Kidney (tissue), 14 donors: ENCODE measurements around the gene DNAJC9. TPM values are rescaled to one million over a fixed set of nuclear protein-coding genes. Genes with fewer than 3 reads are reported as not detected.

Experiments used
- DNase-seq, 5 donors: peaks; one replicate each; pipeline ENCODE4 v3.0.0-alpha.2; 2013 to 2020
- FAIRE-seq: peaks from 2 replicates; lab custom pipeline; 2012; peaks lifted over from hg19 to GRCh38; lab: Jason Lieb, UNC
- H3K27ac ChIP-seq, 2 donors: one replicate each; pipeline ENCODE4 v1.7.0; 2013; ENCODE audit warnings: low read depth in 2 of 2, low read length in 2 of 2, inconsistent platforms in 1 of 2
- H3K27me3 ChIP-seq: one replicate; pipeline ENCODE4 v1.7.1; 2013; ENCODE audit warnings: low read length, inconsistent platforms; ENCODE audit not compliant: control insufficient read depth, insufficient read depth
- H3K36me3 ChIP-seq, 3 donors: one replicate each; pipeline versions ENCODE4 v1.7.0 to v1.7.1; 2013; ENCODE audit warnings: low read length in 3 of 3, control low read depth in 1 of 3, inconsistent platforms in 1 of 3; ENCODE audit not compliant: insufficient read depth in 3 of 3, control insufficient read depth in 2 of 3
- H3K4me1 ChIP-seq, 3 donors: one replicate each; pipeline versions ENCODE4 v1.7.0 to v1.7.1; 2013; ENCODE audit warnings: low read length in 3 of 3, inconsistent platforms in 1 of 3, low read depth in 1 of 3; ENCODE audit not compliant: control insufficient read depth in 2 of 3, insufficient read depth in 2 of 3
- H3K4me3 ChIP-seq, 3 donors: one replicate each; pipeline versions ENCODE4 v1.7.0 to v1.8.1; 2013; ENCODE audit warnings: low read length in 3 of 3, control low read depth in 1 of 3, inconsistent platforms in 1 of 3
- H3K9ac ChIP-seq, 3 donors: one replicate each; pipeline versions ENCODE4 v1.7.0 to v1.7.1; 2013; ENCODE audit warnings: low read length in 3 of 3, control low read depth in 1 of 3, inconsistent platforms in 1 of 3
- H3K9me3 ChIP-seq, 3 donors: one replicate each; pipeline versions ENCODE4 v1.7.0 to v1.7.1; 2013; ENCODE audit warnings: low read length in 3 of 3, control low read depth in 1 of 3, inconsistent platforms in 1 of 3; ENCODE audit not compliant: control insufficient read depth in 2 of 3, insufficient read depth in 1 of 3
- CTCF ChIP-seq: IDR thresholded peaks from 3 replicates; pipeline ENCODE4 v1.5.1; 2012; ENCODE audit warnings: mild to moderate bottlenecking, moderate library complexity, borderline replicate concordance; ENCODE audit not compliant: insufficient read depth; ENCODE audit errors: extremely low read depth
- intact Hi-C: fragments of 100-400 bp; cut with DNase I; formaldehyde crosslinking; loops from one replicate; pipeline ENCODE4 v1.11.1; 2022
- polyA plus RNA-seq: library from polyadenylated mRNA; stranded (reverse); fragments of 350-450 nt; fragmentation: Illumina TruSeq; extraction: RNeasy Lipid Tissue Mini Kit (QIAGEN cat#74804); gene quantifications from one replicate; pipeline ENCODE4 v1.2.3, GENCODE V29; 2014; ENCODE audit warnings: low read depth, low replicate concordance; ENCODE audit not compliant: insufficient read depth
- total RNA-seq: library from RNA; stranded (reverse); fragmentation: NEBNext Ultra II Directional; extraction: Animal tissue kit (Norgen Biotek cat#: 25700); gene quantifications from one replicate; pipeline ENCODE4 v1.2.1, GENCODE V29; 2021
- donor health status: control.
- donor health status: control.
- donor health status: control.
- donor health status: control.
- donor health status: control.
- donor health status: DM: yes; HTN: yes; CAD: no.
- donor health status: Normal renal cell carcinoma (clear cell type).

The DNAJC9 gene
- total and polyA plus RNA-seq, 2 donors from 2014 or later, result 9.2 to 13.9 TPM

GRCh38 chr10:73234695-73235094 is 12.4 kb downstream of the DNAJC9 start:
- no peak for TF ChIP-seq CTCF
- Histone ChIP-seq H3K9me3 (no peaks in the 10 kb centered on the region), H3K9ac (no peak overlapping the region), H3K36me3 (peaks cover 4 to 41% (median 6%) of the 10 kb centered on the region in 3 donors), H3K27ac (no peak overlapping the region), H3K27me3 (no peaks in the 10 kb centered on the region), H3K4me1 (no peaks in the 10 kb centered on the region), H3K4me3 (no peak overlapping the region)
- FAIRE-seq, result no peak
- DNase-seq, result no peak
- intact Hi-C loops, result no loop called here

- H3K4me1 ChIP-seq, result no peaks in the 10 kb centered on the region
- intact Hi-C loops, result no loop called here
- no peaks in the 10 kb centered on the region for H3K27me3 ChIP-seq
- no peak overlapping the region for H3K27ac ChIP-seq
- TF ChIP-seq CTCF, result no peak
- H3K9me3 ChIP-seq, result no peaks in the 10 kb centered on the region
- FAIRE-seq (no peak), DNase-seq (no peak)
- no peak overlapping the region for H3K9ac ChIP-seq
- peaks cover 2 to 37% (median 8%) of the 10 kb centered on the region in 3 donors for H3K36me3 ChIP-seq
- H3K4me3 ChIP-seq, result no peak overlapping the region
Measured at GRCh38 chr10:73233883-73234282, 13.2 kb downstream of the DNAJC9 start.

GRCh38 chr10:73232887-73233286 is 14.2 kb downstream of the DNAJC9 start:
- Histone ChIP-seq H3K9ac (no peak overlapping the region), H3K9me3 (no peaks in the 10 kb centered on the region), H3K36me3 (peaks cover 2 to 42% (median 8%) of the 10 kb centered on the region in 3 donors), H3K27me3 (no peaks in the 10 kb centered on the region), H3K4me3 (no peak overlapping the region), H3K27ac (no peak overlapping the region), H3K4me1 (no peaks in the 10 kb centered on the region)
- intact Hi-C loops, result no loop called here
- FAIRE-seq, result no peak
- no peak for TF ChIP-seq CTCF
- DNase-seq, result no peak

- H3K36me3 ChIP-seq, result peaks cover 4 to 37% (median 8%) of the 10 kb centered on the region in 3 donors
- no peak overlapping the region for H3K9ac ChIP-seq
- no peak for TF ChIP-seq CTCF
- H3K9me3 ChIP-seq, result no peaks in the 10 kb centered on the region
- H3K27me3 ChIP-seq, result no peaks in the 10 kb centered on the region
- no peak for DNase-seq
- FAIRE-seq, result no peak
- H3K27ac ChIP-seq, result no peak overlapping the region
- H3K4me1 ChIP-seq, result no peaks in the 10 kb centered on the region
- H3K4me3 ChIP-seq, result no peak overlapping the region
- intact Hi-C loops, result no loop called here
Measured at GRCh38 chr10:73229567-73229966, 17.5 kb downstream of the DNAJC9 start.
